ENCODE data around the gene POLK.

DNA sequence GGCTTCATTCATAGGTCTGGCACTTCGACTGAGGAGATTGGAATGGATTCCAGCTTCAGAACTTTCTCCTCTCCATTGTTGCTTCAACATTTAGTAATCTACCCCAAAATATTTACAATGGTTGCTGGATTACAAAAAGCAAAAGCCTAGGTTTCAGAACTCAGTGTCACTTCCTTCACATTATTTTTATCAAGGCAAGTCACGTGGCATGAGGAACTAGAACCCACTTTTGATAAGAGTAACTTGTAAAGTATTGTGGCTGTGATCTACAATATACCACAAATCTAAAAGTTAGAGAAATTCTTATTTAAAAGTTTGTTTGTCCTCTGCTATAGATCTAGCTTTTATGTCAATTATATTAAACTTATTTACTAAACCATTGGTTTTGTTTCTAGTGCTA, 59.9 kb downstream of the POLK start:
- TF ChIP-seq, protein P1, sequence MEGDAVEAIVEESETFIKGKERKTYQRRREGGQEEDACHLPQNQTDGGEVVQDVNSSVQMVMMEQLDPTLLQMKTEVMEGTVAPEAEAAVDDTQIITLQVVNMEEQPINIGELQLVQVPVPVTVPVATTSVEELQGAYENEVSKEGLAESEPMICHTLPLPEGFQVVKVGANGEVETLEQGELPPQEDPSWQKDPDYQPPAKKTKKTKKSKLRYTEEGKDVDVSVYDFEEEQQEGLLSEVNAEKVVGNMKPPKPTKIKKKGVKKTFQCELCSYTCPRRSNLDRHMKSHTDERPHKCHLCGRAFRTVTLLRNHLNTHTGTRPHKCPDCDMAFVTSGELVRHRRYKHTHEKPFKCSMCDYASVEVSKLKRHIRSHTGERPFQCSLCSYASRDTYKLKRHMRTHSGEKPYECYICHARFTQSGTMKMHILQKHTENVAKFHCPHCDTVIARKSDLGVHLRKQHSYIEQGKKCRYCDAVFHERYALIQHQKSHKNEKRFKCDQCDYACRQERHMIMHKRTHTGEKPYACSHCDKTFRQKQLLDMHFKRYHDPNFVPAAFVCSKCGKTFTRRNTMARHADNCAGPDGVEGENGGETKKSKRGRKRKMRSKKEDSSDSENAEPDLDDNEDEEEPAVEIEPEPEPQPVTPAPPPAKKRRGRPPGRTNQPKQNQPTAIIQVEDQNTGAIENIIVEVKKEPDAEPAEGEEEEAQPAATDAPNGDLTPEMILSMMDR (IDR thresholded peaks at IDR 0.05 in 8 of 11, conservative IDR thresholded peaks at IDR 0.05 in 3 of 11) = no peak
- TF ChIP-seq POLR2A (IDR thresholded peaks at IDR 0.05) (no peak), POLR2AphosphoS5 (IDR thresholded peaks at IDR 0.05) (no peak)
